Natural killer cell (primary cell): ENCODE data around the gene LARP1. TPM values are rescaled to one million over a fixed set of nuclear protein-coding genes. Genes with fewer than 3 reads are reported as not detected.
A peak's percentile ranks its signal among the peaks of the same experiment; 100 is the strongest.

Experiments used
- ATAC-seq, 3 donors: fragments of 150-1000 bp in 2 of 3; fragments of 200-7000 bp in 1 of 3; cut with Tn5 transposase; 1 replicate in 1 of 3; 2 replicates in 2 of 3; pipeline ENCODE4 v1.10.0; 2021; ENCODE audit warnings: mild to moderate bottlenecking in 2 of 3, moderate library complexity in 2 of 3
- DNase-seq, 2 donors: peaks; one replicate each; pipeline versions ENCODE4 v3.0.0 to v3.0.0-alpha.2; 2013 to 2021; ENCODE audit warnings: mixed read lengths in 1 of 2
- H3K27ac ChIP-seq: one replicate; pipeline ENCODE4 v1.5.1; 2013; ENCODE audit warnings: mild to moderate bottlenecking, low read length
- H3K27me3 ChIP-seq: one replicate; pipeline ENCODE4 v1.6.1; 2013; ENCODE audit warnings: low read length; ENCODE audit not compliant: control insufficient read depth, insufficient read depth
- H3K36me3 ChIP-seq: one replicate; pipeline ENCODE4 v1.6.1; 2013; ENCODE audit warnings: low read length; ENCODE audit not compliant: control insufficient read depth, insufficient read depth
- H3K4me1 ChIP-seq: one replicate; pipeline ENCODE4 v1.6.1; 2013; ENCODE audit warnings: low read length; ENCODE audit not compliant: control insufficient read depth, insufficient read depth
- H3K4me3 ChIP-seq: one replicate; pipeline ENCODE4 v1.5.1; 2013; ENCODE audit warnings: low read length
- H3K9me3 ChIP-seq: one replicate; pipeline ENCODE4 v1.6.1; 2013; ENCODE audit warnings: low read length; ENCODE audit not compliant: control insufficient read depth, insufficient read depth
- H3K27ac Mint-ChIP-seq, 2 donors: one replicate each; pipeline ENCODE4 v1.8.0; 2022; ENCODE audit warnings: mild to moderate bottlenecking in 2 of 2, mixed read lengths in 2 of 2, moderate library complexity in 1 of 2
- H3K27me3 Mint-ChIP-seq, 2 donors: one replicate each; pipeline ENCODE4 v1.8.0; 2022; ENCODE audit warnings: low read depth in 2 of 2, mixed read lengths in 2 of 2
- H3K36me3 Mint-ChIP-seq: one replicate; pipeline ENCODE4 v1.8.0; 2022; ENCODE audit warnings: mixed read lengths
- H3K4me1 Mint-ChIP-seq, 2 donors: one replicate each; pipeline ENCODE4 v1.8.0; 2022; ENCODE audit warnings: mixed read lengths in 2 of 2
- H3K4me3 Mint-ChIP-seq: one replicate; pipeline ENCODE4 v1.8.0; 2022; ENCODE audit warnings: mild to moderate bottlenecking, moderate library complexity, mixed read lengths
- H3K9me3 Mint-ChIP-seq, 2 donors: one replicate each; pipeline ENCODE4 v1.8.0; 2022; ENCODE audit warnings: mixed read lengths in 2 of 2
- WGBS: methylation state at CpG from one replicate; pipeline ENCODE4 v1.1.7; 2013; ENCODE audit warnings: missing lambda C conversion rate; ENCODE audit not compliant: insufficient coverage; 5-methylcytosine and 5-hydroxymethylcytosine counted together
- intact Hi-C: fragments of 100-400 bp; cut with micrococcal nuclease; formaldehyde crosslinking; loops from one replicate; pipeline ENCODE4 v1.14.2; 2022
- total RNA-seq, 4 donors: library from RNA; stranded (reverse); fragments of 120-200 nt in 1 of 4; gene quantifications; one replicate each; pipeline versions ENCODE4 v1.2.3 to v1.2.4, GENCODE V29; 2013 to 2022
- TF ChIP-seq, protein P1 (sequence below): fragments of 200-600 bp; IDR thresholded peaks from one replicate; pipeline ENCODE4 v1.8.0; 2022; ENCODE audit warnings: antibody characterized with exemption

The LARP1 gene
- total RNA-seq, 3 donors from 2014 or later (not counting 1 experiment from before 2014, with no cell fraction given): 103 to 117 (median 112) TPM

GRCh38 chr5:154786414-154786813 is 31.2 kb downstream of the LARP1 start:
- Histone ChIP-seq H3K4me1 (peaks cover 37% of the 10 kb centered on the region), H3K27me3 (no peaks in the 10 kb centered on the region), H3K9me3 (no peaks in the 10 kb centered on the region), H3K36me3 (no peaks in the 10 kb centered on the region), H3K4me3 (no peak overlapping the region), H3K27ac (no peak overlapping the region)
- no peaks in the 10 kb centered on the region for H3K36me3 Mint-ChIP-seq
- no peaks in the 10 kb centered on the region for H3K27me3 Mint-ChIP-seq
- peak overlapping the region in 1 of 2 donors; percentile 63 for H3K27ac Mint-ChIP-seq
- ATAC-seq: no peak
- no peak for DNase-seq
- 88% methylated on average over 2 of the region's 2 CpGs for WGBS
- TF ChIP-seq, protein P1, sequence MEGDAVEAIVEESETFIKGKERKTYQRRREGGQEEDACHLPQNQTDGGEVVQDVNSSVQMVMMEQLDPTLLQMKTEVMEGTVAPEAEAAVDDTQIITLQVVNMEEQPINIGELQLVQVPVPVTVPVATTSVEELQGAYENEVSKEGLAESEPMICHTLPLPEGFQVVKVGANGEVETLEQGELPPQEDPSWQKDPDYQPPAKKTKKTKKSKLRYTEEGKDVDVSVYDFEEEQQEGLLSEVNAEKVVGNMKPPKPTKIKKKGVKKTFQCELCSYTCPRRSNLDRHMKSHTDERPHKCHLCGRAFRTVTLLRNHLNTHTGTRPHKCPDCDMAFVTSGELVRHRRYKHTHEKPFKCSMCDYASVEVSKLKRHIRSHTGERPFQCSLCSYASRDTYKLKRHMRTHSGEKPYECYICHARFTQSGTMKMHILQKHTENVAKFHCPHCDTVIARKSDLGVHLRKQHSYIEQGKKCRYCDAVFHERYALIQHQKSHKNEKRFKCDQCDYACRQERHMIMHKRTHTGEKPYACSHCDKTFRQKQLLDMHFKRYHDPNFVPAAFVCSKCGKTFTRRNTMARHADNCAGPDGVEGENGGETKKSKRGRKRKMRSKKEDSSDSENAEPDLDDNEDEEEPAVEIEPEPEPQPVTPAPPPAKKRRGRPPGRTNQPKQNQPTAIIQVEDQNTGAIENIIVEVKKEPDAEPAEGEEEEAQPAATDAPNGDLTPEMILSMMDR: no peak
- no peak overlapping the region for H3K4me3 Mint-ChIP-seq
- H3K4me1 Mint-ChIP-seq: peaks cover 69 to 79% of the 10 kb centered on the region in 2 donors
- H3K9me3 Mint-ChIP-seq: no peaks in the 10 kb centered on the region
- intact Hi-C loops: no loop called here

DNA sequence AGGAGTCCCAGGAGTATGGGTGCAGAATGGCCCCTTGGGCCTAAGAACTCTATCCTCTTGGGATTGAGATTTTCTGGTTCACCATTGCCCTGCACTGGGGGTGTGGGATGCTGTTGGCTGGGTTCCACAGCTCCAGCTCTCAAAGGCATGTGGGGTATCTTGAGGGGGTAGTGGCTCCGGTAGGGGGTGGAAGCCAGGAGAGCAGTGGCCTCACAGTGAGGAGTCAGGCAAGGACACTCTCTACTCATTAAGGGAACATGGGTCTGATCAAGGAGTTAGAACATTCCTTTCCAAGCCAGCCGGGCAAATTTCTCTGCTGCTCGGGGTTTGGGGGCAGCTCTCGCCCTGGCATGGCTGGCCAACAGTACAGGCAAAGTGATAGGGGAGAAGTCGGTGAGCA is 33.0 kb downstream of the LARP1 start:
- Mint-ChIP-seq H3K4me3 (peak overlapping the region; percentile 53), H3K36me3 (no peaks in the 10 kb centered on the region), H3K27me3 (no peaks in the 10 kb centered on the region), H3K9me3 (no peaks in the 10 kb centered on the region), H3K4me1 (peaks cover 65 to 73% of the 10 kb centered on the region in 2 donors), H3K27ac (peak overlapping the region; percentile 65 to 88)
- TF ChIP-seq, protein P1: no peak
- Histone ChIP-seq H3K27ac (no peak overlapping the region), H3K9me3 (no peaks in the 10 kb centered on the region), H3K4me1 (peaks cover 30% of the 10 kb centered on the region), H3K36me3 (peaks cover 16% of the 10 kb centered on the region), H3K27me3 (no peaks in the 10 kb centered on the region), H3K4me3 (no peak overlapping the region)
- intact Hi-C loops: no loop called here
- DNase-seq (no peak), ATAC-seq (peak in 1 of 3 donors; percentile 23)
- WGBS: 70% methylated on average over 5 of the region's 5 CpGs

DNA sequence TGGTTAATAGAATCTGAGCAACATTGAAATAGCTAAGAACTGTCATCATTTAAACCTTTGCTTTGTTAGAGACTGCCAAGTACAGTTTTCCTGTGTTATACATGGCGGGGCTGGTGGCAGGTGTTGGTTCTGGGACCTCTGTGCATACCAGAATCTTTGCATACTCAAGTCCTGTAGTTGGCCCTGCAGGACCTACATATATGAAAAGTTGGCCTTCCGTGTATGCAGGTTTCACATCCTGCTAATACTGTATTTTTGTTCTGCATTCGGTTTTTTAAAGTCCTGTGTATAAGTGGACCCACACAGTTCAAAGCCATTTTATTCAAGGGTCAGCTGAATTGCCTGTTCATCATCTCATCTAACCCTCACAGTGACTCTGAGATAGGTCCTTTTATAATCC is 36.4 kb downstream of the LARP1 start:
- peaks cover 20% of the 10 kb centered on the region for H3K4me1 ChIP-seq
- 75% methylated on average over 3 of the region's 3 CpGs for WGBS
- TF ChIP-seq, protein P1: no peak
- Mint-ChIP-seq H3K36me3 (no peaks in the 10 kb centered on the region), H3K4me1 (peaks cover 34 to 43% of the 10 kb centered on the region in 2 donors), H3K4me3 (no peak overlapping the region), H3K27me3 (no peaks in the 10 kb centered on the region), H3K27ac (no peak overlapping the region), H3K9me3 (no peaks in the 10 kb centered on the region)
- peaks cover 40% of the 10 kb centered on the region for H3K36me3 ChIP-seq
- intact Hi-C loops: no loop called here
- H3K27me3 ChIP-seq: no peaks in the 10 kb centered on the region
- DNase-seq (no peak), ATAC-seq (no peak)
- no peaks in the 10 kb centered on the region for H3K9me3 ChIP-seq
- H3K27ac ChIP-seq: no peak overlapping the region
- no peak overlapping the region for H3K4me3 ChIP-seq
